HG03039 (cell line): ENCODE measurements around the gene ZNF382.

Experiments used
- ATAC-seq: cut with Tn5 transposase; IDR thresholded peaks from one replicate; pipeline ENCODE4 v1.9.1; 2021; ENCODE audit warnings: mild to moderate bottlenecking, moderate library complexity; ENCODE audit not compliant: unreplicated experiment

The ZNF382 gene

GRCh38 chr19:36674201-36674600 is 69.1 kb downstream of the ZNF382 start:
- no peak for ATAC-seq

DNA sequence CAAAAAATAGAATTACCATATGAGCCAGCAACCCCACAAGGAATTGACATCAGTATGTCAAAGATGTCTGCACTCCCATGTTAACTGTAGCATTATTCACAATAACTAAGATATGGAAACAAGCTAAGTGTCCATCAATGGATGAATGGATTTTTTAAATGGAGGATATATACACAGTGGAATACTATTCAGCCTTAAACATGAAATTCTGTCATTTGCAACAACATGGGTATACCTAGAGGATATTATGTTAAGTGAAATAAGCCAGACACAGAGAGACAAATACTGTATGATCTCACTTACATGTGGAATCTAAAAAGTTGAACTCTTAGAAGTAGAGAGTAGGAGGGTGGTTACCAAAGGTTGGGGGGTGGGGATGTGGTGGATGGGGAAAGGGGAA is 74.3 kb downstream of the ZNF382 start:
- no peak for ATAC-seq
